ENCODE measurements around the gene TMPRSS12.
"Not testable (repeated sequence)": the region's sequence is repeated elsewhere in the genome, so short reads cannot be mapped to it uniquely, and the experiment has no call there.

The TMPRSS12 gene

GRCh38 chr12:50925920-50926319 is 83.2 kb downstream of the TMPRSS12 start:
- DNase-seq (ENCODE audit: low read depth in 1 of 2, low spot score in 1 of 2): no peak

DNA sequence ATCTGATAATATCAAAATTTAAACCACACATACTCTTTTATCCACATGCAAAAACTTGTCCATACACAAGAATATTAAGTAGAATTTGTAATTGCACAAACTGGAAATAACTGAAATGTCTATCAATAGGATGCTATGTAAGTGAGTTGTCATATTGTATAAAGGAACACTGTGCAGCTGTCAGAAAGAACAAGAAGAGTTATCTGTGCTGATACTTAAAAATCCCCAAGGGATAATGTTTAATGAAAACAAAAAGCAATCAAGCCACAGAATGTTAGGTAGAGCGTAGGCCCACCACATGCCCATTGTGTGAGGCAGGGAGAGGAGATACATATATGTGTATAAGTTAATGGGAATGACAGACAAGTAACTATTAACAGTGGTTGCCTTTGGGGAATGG is 83.7 kb downstream of the TMPRSS12 start:
- no peak for DNase-seq (ENCODE audit: low read depth in 1 of 2, low spot score in 1 of 2)

GRCh38 chr12:50926932-50927331 is 84.2 kb downstream of the TMPRSS12 start:
- DNase-seq (ENCODE audit: low read depth in 1 of 2, low spot score in 1 of 2): not testable (repeated sequence)

DNA sequence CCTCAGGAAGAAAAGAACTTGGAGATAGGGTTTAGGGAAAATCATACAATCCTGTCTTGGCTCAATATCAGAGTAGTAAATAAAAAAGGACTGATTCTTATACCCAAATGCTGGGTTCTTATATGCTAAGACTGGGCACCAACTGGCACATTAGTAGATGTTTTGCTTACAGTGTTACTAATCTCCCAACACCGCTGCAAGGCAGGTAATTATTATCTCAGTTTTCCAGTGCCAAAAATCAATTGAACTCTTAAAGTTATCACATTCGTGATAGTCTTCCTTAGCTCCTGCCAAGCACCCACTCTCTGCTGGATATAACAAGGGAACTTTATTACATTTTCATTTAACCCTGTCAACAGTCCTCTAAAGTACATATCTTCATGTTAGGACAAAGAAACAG is 84.6 kb downstream of the TMPRSS12 start:
- no peak for DNase-seq (ENCODE audit: low read depth in 1 of 2, low spot score in 1 of 2)

GRCh38 chr12:50927766-50928224 is 85.1 kb downstream of the TMPRSS12 start:
- DNase-seq (ENCODE audit: low read depth in 1 of 2, low spot score in 1 of 2): no peak

GRCh38 chr12:50928392-50928791 is 85.7 kb downstream of the TMPRSS12 start:
- no peak for DNase-seq (ENCODE audit: low read depth in 1 of 2, low spot score in 1 of 2)

DNA sequence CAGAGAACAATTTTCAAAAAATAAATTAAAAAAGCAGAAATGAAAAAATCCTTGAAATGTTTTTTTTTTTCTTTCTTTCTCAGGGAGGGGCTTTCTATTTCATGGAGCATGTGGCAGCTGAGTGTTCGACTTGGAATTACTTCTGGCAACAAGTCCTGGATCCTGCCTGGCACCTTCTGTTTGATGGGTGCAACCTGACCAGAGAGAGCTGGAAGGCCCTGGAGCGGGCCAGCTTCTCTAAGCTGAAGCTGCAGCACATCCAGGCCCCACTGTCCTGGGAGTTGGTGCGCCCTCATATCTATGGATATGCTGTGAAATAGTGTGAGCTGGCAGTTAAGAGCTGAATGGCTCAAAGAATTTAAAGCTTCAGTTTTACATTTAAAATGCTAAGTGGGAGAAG is 87.1 kb downstream of the TMPRSS12 start:
- DNase-seq (ENCODE audit: low read depth in 1 of 2, low spot score in 1 of 2): no peak

- DNase-seq (ENCODE audit: low read depth in 1 of 2, low spot score in 1 of 2): not testable (repeated sequence)
Measured at GRCh38 chr12:50930477-50930876, 87.8 kb downstream of the TMPRSS12 start.

DNA sequence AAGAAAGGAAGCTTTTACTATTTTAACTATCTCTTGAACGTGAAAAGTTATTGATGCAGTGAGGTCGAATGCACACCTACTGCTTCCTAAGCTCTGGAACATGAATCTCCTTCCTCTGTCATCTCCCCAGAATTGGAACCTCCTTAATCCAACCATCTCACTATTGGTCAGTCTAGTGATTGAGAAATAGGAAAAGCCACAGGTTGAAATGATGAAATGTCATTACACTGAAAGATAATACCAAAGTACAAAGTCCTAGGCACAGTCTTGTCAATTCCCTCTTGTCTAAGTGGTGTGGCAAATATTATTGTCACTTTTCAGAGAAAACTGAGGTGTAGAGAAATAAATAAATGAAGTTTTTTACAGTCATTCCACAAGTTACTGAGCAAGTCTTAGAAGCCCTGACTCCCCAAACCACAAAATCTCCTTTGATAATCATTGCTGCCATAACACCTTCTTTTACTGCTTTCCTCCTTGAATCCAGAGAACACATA is 90.1 kb downstream of the TMPRSS12 start:
- DNase-seq (ENCODE audit: low read depth in 1 of 2, low spot score in 1 of 2): no peak

- no peak for DNase-seq (ENCODE audit: low read depth in 1 of 2, low spot score in 1 of 2)
Measured at GRCh38 chr12:50933459-50934124, 90.9 kb downstream of the TMPRSS12 start.

- DNase-seq (ENCODE audit: low read depth in 1 of 2, low spot score in 1 of 2): no peak
Measured at GRCh38 chr12:50934371-50934851, 91.7 kb downstream of the TMPRSS12 start.

- DNase-seq (ENCODE audit: low read depth in 1 of 2, low spot score in 1 of 2): no peak
Measured at GRCh38 chr12:50934981-50935807, 92.5 kb downstream of the TMPRSS12 start.

- DNase-seq (ENCODE audit: low read depth in 1 of 2, low spot score in 1 of 2): no peak
Measured at GRCh38 chr12:50936821-50937530, 94.2 kb downstream of the TMPRSS12 start.

Data from activated T-helper 1 cell treated with anti-CD3 and anti-CD28 coated beads, Interleukin-2, amount 50 U/mL, for 16 hours (primary cell).